Measurements from ENCODE around the gene CAMTA1.

The CAMTA1 gene

DNA sequence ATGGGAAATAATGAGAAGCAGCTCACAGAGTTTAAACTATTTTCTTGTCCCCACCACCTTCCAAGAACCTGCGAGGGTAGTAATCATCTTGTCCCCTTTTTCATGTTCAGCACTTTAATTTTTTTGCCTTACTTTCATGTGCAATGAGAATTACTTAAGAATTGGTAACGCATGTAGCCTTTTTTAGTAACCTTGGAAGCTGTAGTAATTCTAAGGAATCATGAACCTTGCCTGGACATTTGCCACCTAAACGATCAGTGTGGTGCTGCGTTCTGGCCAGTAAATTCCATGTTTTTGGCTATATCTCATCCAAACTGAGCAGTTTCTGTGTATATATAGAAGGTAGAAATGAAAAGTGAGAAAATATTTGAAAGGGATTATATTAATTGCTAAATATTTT lies 981.9 kb downstream of the CAMTA1 start:
- DNase-seq = no peak
- Mint-ChIP-seq H3K27me3 (peaks cover 10% of the 10 kb centered on the region), H3K9me3 (no peaks in the 10 kb centered on the region), H3K36me3 (ENCODE audit: low read depth) (peaks cover 9% of the 10 kb centered on the region), H3K27ac (no peak overlapping the region), H3K4me3 (no peak overlapping the region), H3K4me1 (ENCODE audit: low read depth) (peaks cover 10% of the 10 kb centered on the region)

DNA sequence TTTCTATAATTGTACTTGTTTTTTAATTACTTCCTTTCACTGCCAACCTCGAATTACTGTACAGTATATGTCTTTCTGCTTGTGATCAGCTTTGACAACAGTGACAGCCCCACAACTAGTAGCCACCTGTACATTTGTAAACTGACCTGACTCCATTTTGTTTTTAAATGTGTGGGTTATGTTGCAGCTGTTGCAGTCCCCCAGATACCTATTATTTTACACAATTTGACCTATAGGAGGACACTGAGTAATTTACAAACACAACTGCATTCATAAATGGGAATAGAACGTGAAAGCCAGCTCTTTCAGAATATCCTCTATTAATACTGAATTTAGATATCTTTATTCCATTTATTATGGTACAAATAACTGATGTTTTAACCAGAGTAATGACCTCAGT lies 983.3 kb downstream of the CAMTA1 start:
- Mint-ChIP-seq H3K36me3 (ENCODE audit: low read depth) (peaks cover 23% of the 10 kb centered on the region), H3K9me3 (no peaks in the 10 kb centered on the region), H3K27ac (no peak overlapping the region), H3K4me3 (no peak overlapping the region), H3K4me1 (ENCODE audit: low read depth) (peaks cover 23% of the 10 kb centered on the region), H3K27me3 (peaks cover 9% of the 10 kb centered on the region)
- no peak for DNase-seq

DNA sequence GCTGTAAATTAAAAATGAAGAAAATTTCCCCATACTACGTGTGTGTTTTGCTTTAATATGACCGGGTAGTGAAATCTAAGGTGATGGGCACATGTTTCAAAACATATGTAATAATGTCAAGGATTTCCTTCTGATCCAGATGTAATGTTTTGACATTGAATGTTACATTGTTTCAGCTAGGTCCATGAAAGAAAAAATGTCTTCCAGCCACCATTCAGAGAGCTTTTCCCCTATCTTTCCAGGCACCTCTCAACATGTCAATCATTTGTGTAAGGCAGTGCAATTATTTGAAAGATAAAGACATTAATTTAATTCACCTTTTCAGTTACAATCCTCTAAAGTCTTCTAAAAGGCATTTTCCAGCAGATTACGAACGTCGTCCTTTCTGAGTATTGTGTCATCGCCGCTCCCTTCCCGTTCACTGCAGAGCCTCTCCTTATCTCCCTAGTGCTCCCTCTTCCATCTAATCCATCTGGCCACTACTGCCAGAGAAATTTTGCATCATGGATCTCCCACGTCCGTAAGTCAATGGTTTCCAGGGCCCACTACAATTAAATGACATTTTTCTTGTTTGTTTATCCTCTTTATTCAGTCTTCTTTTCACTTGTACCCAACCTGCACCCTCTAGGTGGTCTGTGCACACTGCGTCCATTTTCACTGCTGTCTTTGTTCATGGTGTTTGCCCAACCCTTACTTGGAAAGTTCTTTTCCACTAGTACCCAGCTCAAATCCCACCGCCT lies 984.6 kb downstream of the CAMTA1 start:
- Mint-ChIP-seq H3K4me3 (peak overlapping the region; percentile 2), H3K4me1 (ENCODE audit: low read depth) (peaks cover 34% of the 10 kb centered on the region), H3K27ac (no peak overlapping the region), H3K9me3 (no peaks in the 10 kb centered on the region), H3K27me3 (peaks cover 8% of the 10 kb centered on the region), H3K36me3 (ENCODE audit: low read depth) (peaks cover 36% of the 10 kb centered on the region)
- no peak for DNase-seq

DNA sequence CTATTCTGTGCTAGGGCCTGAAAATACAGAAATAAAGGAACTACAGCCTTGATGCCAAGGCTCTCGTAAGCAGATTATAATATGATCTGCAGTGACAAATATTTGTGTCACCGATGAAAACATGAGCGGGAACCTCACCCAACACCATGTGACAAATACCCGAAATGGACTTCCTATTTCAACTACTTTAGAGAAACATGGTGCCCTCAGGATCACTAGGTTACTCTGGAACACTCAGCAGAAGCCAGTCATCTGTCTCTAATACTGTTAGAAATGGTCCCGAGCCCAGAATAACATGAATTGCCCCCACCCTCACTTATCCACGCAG lies 985.4 kb downstream of the CAMTA1 start:
- Mint-ChIP-seq H3K36me3 (ENCODE audit: low read depth) (peaks cover 40% of the 10 kb centered on the region), H3K9me3 (no peaks in the 10 kb centered on the region), H3K27me3 (peaks cover 8% of the 10 kb centered on the region), H3K27ac (peak overlapping the region; percentile 83), H3K4me3 (peak overlapping the region; percentile 87), H3K4me1 (ENCODE audit: low read depth) (peaks cover 37% of the 10 kb centered on the region)
- DNase-seq = no peak

DNA sequence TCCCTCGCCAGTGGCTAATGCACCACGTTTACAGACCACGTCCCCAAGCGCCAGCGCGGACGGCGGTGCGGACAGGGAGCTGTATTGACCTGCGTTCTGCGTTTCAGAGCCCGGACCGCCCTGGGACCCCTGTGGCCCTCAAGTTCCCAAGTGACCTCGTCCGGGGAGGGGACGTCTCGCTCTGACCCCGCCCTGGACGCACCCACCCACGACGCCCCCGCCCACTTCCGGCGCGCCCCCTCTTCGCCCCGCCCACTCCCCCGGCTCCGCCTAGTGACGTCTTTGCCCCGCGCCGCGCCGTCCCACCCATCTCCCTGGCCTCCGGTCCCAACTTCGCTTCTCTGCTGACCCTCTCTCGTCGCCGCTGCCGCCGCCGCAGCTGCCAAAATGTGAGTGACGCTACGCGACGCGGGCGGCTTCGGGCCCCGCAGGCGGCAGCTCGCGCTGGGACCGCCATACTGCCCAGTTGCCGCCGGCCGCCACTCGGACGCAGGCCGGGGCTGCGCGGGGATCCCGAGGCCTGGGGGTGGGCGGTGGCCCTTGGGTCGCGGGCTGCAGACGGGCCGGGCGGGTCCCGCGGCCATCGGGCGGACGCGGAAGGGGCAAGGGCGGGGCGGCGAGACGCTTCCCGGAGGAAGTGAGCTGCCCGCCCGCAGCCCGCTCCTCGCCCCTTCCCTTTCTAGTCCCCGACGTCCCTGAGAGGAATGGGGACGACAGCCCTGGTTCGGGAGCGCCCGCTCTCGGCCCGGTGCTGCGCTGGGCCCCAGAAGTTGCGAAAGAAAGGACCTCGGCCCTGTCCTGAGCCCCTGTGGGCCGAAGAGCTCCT lies 986.0 kb downstream of the CAMTA1 start, which contains the start of gene VAMP3:
TSS of gene VAMP3 (plus strand) at position 300 of the 826 bp plus-strand sequence. CDS start at position 388, 88 bp downstream.
- Mint-ChIP-seq H3K4me1 (ENCODE audit: low read depth) (peaks cover 41% of the 10 kb centered on the region), H3K27ac (peak within 1 kb of the TSS; percentile 83), H3K36me3 (ENCODE audit: low read depth) (peaks cover 46% of the 10 kb centered on the region), H3K27me3 (peaks cover 8% of the 10 kb centered on the region), H3K9me3 (no peaks in the 10 kb centered on the region), H3K4me3 (peak within 1 kb of the TSS; percentile 87)
- peak; percentile 93 for DNase-seq

DNA sequence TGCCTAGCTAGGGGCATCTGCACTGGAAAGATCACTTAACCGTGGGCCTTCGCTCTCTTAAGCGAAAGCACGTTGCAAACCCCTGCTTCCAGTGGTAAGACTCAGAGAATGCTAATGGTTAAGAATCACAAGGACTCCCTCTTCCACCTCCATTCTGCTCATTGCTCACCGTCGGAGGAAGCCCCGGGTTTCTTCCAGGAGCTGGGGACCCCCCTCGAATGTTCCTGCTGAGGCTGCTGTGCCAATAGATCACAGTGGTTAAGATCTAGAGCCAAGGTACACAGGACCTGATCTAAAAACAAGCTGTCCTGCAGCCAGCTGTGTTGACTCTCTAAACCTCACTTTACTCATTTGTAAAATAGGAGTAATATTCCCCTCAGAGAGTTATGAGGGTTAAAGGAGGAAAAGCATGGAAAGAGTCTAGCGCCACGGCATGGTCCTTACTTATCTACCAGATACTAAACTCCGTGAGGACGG lies 986.6 kb downstream of the CAMTA1 start:
- H3K36me3 Mint-ChIP-seq (ENCODE audit: low read depth) = peaks cover 53% of the 10 kb centered on the region
- H3K27ac Mint-ChIP-seq = peak overlapping the region; percentile 82
- peak overlapping the region; percentile 87 for H3K4me3 Mint-ChIP-seq
- H3K27me3 Mint-ChIP-seq = peaks cover 8% of the 10 kb centered on the region
- H3K9me3 Mint-ChIP-seq = no peaks in the 10 kb centered on the region
- no peak for DNase-seq
- peaks cover 41% of the 10 kb centered on the region for H3K4me1 Mint-ChIP-seq (ENCODE audit: low read depth)

DNA sequence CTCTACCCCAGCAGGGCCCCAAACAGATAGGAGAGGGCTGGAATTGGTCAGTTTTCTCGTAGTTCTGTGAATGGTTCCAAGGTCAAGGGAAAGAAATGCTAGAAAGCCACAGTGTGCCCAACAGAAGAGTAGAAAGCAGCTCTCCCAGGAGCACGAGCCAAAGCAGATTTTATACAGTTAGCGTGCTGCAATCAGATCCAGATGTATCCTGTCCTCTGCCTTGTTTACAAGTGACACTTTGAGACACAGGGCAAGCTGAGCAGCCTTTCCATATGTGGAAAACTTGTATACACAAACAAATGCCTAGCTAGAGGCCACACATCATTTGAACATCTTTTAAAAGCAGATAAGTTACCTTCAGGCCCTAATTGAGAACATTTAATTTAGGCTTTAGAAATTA lies 992.3 kb downstream of the CAMTA1 start:
- peaks cover 42% of the 10 kb centered on the region for H3K4me1 Mint-ChIP-seq (ENCODE audit: low read depth)
- H3K27ac Mint-ChIP-seq = no peak overlapping the region
- no peaks in the 10 kb centered on the region for H3K9me3 Mint-ChIP-seq
- DNase-seq = no peak
- no peaks in the 10 kb centered on the region for H3K27me3 Mint-ChIP-seq
- H3K36me3 Mint-ChIP-seq (ENCODE audit: low read depth) = peaks cover 82% of the 10 kb centered on the region
- H3K4me3 Mint-ChIP-seq = no peak overlapping the region

DNA sequence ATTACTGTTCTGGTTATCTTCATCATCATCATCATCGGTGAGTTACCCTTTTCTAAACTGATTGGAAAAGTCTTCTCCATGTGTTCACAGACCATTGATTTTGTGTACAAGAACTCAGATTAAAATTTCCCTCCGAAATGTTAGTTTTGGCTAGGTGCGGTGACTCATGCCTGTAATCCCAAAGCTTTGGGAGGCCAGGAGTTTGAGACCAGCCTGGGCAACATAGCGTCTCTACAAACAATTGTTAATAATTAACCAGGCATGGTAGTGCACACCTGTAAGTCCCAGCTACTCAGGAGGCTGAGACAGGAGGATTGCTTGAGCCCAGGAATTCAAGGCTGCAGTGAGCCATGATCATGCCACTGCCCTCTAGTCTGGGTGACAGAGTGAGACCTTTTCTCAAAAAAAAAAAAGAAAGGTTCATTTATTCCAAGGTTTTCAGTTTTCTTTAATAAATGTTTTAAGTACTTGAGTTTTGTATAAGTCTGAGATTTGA lies 992.9 kb downstream of the CAMTA1 start:
- peaks cover 42% of the 10 kb centered on the region for H3K4me1 Mint-ChIP-seq (ENCODE audit: low read depth)
- no peaks in the 10 kb centered on the region for H3K27me3 Mint-ChIP-seq
- no peak overlapping the region for H3K4me3 Mint-ChIP-seq
- peaks cover 76% of the 10 kb centered on the region for H3K36me3 Mint-ChIP-seq (ENCODE audit: low read depth)
- H3K27ac Mint-ChIP-seq = no peak overlapping the region
- no peak for DNase-seq
- no peaks in the 10 kb centered on the region for H3K9me3 Mint-ChIP-seq

DNA sequence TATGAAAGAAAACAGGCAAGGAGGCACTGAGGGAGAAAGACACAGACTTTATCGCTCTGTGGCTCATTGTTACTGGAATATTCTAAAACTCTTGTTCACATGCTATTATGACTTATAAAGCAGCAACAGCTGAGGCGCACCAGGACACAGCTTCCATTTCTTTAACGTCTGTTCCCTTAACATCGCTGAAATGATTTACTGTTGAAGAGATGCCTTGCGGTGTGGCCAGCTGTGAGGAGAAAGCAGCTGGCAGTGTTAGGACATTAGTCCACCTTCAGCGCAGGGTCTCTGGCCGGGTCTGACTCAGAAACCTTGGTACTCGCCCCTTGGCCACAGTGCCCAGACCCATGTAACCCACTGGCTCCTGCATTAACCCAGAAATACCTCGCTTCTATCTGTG lies 995.7 kb downstream of the CAMTA1 start:
- Mint-ChIP-seq H3K27me3 (no peaks in the 10 kb centered on the region), H3K36me3 (ENCODE audit: low read depth) (peaks cover 59% of the 10 kb centered on the region), H3K4me3 (no peak overlapping the region), H3K4me1 (ENCODE audit: low read depth) (peaks cover 30% of the 10 kb centered on the region), H3K9me3 (no peaks in the 10 kb centered on the region), H3K27ac (no peak overlapping the region)
- no peak for DNase-seq

DNA sequence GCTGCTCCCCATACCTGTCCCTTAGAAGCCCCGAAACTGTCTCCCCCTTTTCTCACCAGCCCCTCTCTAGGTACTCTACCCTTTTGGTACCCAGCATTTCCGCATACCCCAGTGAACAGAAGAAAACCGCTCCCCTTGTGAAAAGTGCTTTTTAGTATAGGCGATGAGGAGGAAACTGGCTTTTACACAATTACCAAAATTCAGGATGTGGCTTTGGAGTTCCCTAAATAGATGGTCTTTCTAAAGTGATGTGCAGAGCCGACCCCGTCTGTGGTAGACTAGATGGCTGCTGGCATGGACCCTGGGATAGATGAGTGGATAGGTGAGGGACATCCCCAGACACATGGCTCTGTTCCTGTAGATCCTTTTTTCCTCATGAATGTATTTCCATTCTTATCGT lies 996.2 kb downstream of the CAMTA1 start:
- Mint-ChIP-seq H3K27me3 (no peaks in the 10 kb centered on the region), H3K9me3 (no peaks in the 10 kb centered on the region), H3K4me1 (ENCODE audit: low read depth) (peaks cover 30% of the 10 kb centered on the region), H3K4me3 (no peak overlapping the region), H3K27ac (no peak overlapping the region), H3K36me3 (ENCODE audit: low read depth) (peaks cover 53% of the 10 kb centered on the region)
- DNase-seq = no peak

DNA sequence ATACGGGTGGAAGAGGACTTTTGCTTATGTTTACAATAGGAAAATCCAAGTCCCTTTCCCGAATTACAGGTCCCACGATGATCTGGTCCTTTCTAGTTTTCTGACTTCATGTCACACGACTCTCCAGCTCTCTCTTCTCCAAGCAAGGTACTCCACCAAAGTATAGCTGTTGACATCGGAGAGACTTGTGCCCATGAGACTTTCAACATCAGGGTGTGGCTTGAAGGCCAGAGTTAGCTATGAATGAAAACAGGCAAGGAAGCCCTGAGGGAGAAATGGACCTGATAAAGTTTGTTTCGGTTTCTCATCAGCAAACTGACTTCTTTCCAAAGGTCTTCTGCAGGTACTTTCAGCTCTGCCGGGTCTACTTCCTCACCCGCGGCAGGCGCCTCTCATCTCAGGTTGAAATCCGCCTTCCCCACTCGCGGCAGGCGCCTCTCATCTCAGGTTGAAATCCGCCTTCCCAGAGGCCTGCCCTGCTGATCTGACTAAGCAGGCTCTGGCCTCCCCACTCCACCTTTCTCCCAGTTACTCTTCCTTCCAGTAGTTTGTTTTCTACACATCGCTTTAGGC lies 996.8 kb downstream of the CAMTA1 start:
- H3K4me1 Mint-ChIP-seq (ENCODE audit: low read depth) = peaks cover 30% of the 10 kb centered on the region
- DNase-seq = peak; percentile 35
- peak overlapping the region; percentile 73 for H3K4me3 Mint-ChIP-seq

DNA sequence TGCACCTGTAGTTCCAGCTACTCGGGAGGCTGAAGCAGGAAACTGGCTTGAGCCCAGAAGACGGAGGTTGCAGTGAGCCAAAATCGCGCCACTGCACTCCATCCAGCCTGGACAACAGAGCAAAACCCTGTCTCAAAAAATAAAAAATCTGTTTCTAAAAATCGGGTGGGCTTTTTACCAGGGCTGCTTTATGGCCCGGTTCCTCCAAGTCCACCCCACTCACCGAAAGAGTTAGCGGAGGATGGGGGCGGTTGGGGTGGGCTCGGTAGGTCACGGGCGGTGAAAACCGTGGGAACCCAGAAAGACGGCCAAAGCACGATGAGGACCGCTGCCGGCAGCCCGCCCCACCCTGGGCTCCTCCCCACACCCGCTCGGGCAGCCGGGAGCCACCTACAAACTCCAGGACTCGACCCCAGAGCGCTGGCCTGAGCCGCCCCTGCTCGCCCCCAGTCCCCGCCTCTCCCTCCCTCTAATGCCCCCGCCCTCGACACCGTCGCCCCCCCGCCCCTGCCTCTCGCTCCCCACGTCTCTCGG lies 998.0 kb downstream of the CAMTA1 start:
- Mint-ChIP-seq H3K36me3 (ENCODE audit: low read depth) (peaks cover 40% of the 10 kb centered on the region), H3K27me3 (no peaks in the 10 kb centered on the region), H3K27ac (peak overlapping the region; percentile 26), H3K9me3 (no peaks in the 10 kb centered on the region), H3K4me3 (peak overlapping the region; percentile 73), H3K4me1 (ENCODE audit: low read depth) (peaks cover 31% of the 10 kb centered on the region)
- DNase-seq = no peak

More for the DNA sequence above, 996.8 kb downstream of the CAMTA1 start:
- no peaks in the 10 kb centered on the region for H3K9me3 Mint-ChIP-seq
- H3K36me3 Mint-ChIP-seq (ENCODE audit: low read depth) = peaks cover 48% of the 10 kb centered on the region
- H3K27me3 Mint-ChIP-seq = no peaks in the 10 kb centered on the region
- peak overlapping the region; percentile 16 for H3K27ac Mint-ChIP-seq

DNA sequence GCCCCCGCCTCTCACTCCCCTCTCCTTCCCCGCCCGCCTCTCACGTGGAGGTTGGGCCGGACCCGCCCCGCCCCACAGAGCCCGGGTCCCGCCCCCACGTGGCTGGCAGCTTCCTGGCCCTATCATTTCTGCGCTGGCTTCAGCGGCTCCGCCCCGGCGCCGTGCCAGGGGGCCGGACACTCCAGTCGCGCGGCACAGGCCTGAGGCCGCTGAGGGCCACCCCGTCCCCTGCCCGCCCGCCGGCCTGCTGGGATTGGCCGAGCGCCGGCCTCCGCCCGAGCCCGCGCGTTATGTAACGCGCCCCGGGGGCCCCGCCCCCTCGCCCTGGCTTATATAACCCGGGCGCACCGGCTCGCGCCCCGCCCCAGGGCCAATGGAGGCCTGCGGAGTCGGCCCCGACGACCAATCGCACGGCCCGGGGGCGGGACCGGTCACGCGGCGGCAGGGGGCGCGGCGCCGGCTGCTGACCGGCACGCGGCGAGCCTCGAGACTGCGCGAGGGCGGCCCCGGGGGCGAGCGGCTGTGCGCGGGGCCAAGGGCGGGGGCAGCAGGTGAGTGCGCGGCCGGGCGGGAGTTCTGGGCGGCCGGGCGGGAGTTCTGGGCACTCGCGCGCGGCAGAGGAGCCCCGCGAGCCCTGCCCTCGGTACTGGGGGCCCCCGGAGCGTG lies 998.7 kb downstream of the CAMTA1 start, which contains the start of gene PER3:
TSS of gene PER3 (plus strand) at position 466 of the 666 bp plus-strand sequence. CDS start 587 bp downstream, outside the sequence.
- Mint-ChIP-seq H3K4me1 (ENCODE audit: low read depth) (peaks cover 31% of the 10 kb centered on the region), H3K27me3 (no peaks in the 10 kb centered on the region), H3K9me3 (no peaks in the 10 kb centered on the region), H3K27ac (peak within 1 kb of the TSS; percentile 26), H3K36me3 (ENCODE audit: low read depth) (peaks cover 41% of the 10 kb centered on the region), H3K4me3 (peak within 1 kb of the TSS; percentile 73)
- DNase-seq = peak; percentile 95
